Measurements from ENCODE around the gene SPG7. TPM values are rescaled to one million over a fixed set of nuclear protein-coding genes. Genes with fewer than 3 reads are reported as not detected.
A peak's percentile ranks its signal among the peaks of the same experiment; 100 is the strongest.
"Not testable (repeated sequence)": the region's sequence is repeated elsewhere in the genome, so short reads cannot be mapped to it uniquely, and the experiment has no call there.

The SPG7 gene
- total RNA-seq (2014; rRNA removed; shearing (Covaris generic)): 68.3 and 94.2 TPM in 2 replicates
- polyA plus RNA-seq (2014; cell fraction: nucleus; rRNA removed): 424 and 543 TPM in 2 replicates

DNA sequence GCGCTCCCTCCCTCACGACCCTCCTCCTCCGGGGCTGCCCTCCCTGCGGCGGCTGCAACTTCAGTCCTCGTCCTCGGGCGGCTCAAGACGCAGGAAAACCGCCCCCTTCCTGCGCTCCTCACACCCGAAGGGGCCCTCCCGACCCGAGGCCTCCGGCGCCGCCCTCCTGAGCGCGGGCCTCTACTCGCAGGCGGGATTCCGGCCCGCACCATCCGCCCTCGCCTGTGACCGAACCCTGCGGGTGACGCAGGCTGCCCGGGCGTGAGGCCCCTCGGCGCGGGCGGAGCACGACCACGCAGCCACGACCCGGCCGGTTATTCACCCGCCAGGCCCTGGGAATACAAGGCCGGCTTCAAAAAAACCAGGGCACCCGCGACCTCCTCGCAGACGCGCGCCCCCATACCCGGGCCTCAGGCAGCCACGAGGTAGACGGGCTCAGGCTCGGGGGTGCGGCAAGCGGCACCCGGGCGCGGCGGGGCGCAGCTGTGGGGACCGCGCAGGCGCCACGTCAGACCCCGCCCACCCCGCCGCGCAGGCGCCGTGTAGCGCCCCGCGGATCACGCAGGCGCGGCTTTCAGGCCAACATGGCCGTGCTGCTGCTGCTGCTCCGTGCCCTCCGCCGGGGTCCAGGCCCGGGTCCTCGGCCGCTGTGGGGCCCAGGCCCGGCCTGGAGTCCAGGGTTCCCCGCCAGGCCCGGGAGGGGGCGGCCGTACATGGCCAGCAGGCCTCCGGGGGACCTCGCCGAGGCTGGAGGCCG lies at the start of gene SPG7:
Gene SPG7 (plus strand): TSS at position 570 of the 757 bp plus-strand sequence. CDS start 15 bp downstream, at position 585.
- peak; percentile 84 for DNase-seq (ENCODE audit: extremely low read depth, low read depth)

DNA sequence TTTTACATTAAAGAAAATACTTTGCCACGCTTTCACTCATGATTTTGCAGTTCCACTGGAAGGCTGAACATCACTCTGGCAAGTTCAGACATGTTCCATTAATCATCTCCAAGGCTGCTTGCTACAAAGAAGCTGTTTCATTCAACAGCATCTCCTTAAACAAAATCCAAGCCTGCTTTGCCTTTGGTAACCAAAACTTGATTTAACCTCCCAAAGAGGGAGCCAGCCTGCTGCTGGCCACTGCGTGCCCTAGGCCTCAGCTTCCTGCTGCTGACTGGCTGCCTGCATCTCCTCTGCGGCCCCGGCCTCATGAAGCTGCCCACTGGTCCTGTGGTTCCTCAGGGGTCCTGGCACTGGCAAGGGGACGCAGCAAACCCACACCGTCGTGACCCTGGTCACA lies 49.7 kb upstream of the SPG7 start:
- no peak for DNase-seq (ENCODE audit: extremely low read depth, low read depth)

DNA sequence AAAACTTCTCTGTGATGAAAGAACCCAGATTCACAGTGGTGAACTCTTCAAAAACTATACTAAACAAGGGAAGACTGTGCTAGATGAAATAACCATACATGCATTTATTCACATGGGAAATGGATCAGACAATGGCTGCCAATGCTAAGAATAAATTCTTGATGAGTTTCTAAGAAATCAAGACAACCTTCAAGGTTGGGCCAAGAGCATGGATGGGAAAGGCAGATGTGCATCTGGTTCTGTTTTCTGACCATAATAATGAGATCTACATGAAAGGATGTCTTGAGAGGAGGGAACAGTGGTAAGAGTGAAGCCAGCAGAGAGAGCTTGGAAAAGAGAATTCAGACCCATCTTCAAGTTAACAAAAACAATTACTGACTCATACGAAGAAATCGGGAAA lies 49.2 kb upstream of the SPG7 start:
- no peak for DNase-seq (ENCODE audit: extremely low read depth, low read depth)

DNA sequence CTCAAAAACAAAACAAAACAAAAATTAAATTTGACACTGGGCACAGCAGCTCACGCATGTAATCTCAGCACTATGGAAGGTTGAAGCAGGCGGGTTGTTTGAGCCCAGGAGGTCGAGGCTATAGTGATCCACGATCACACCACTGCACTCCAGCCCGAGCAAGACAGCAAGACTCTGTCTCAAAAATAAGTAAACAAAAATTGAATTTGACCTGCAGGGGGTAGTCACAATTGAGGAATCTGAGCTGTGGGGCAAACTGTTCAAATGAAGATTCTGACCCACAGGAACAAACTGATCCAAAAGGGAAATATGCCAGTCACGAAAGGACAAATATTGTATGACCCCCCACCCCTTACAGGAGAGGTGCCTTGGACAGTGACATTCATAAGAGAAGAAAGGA lies 47.6 kb upstream of the SPG7 start:
- no peak for DNase-seq (ENCODE audit: extremely low read depth, low read depth)

DNA sequence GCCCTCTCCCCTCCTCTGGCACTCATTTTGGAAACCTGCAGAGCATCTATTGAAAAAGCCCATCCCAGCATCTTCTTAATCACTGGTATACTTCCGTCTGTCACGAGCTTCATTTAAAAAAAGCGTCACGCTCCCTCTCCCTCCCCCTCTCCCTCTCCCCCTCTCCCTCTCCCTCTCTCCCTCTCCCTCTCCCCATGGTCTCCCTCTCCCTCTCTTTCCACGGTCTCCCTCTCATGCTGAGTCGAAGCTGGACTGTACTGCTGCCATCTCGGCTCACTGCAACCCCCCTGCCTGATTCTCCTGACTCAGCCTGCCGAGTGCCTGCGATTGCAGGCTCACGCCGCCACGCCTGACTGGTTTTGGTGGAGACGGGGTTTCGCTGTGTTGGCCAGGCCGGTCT lies 46.3 kb upstream of the SPG7 start:
- DNase-seq (ENCODE audit: extremely low read depth, low read depth): not testable (repeated sequence)

DNA sequence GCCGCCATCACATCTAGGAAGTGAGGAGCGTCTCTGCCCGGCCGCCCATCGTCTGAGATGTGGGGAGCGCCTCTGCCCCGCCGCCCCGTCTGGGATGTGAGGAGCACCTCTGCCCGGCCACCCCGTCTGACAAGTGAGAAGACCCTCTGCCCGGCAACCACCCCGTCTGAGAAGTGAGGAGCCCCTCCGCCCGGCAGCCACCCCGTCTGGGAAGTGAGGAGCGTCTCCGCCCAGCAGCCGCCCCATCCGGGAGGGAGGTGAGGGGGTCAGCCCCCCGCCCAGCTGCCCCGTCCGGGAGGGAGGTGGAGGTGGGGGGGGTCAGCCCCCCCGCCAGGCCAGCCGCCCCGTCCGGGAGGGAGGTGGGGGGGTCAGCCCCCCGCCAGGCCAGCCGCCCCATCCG lies 45.6 kb upstream of the SPG7 start:
- DNase-seq (ENCODE audit: extremely low read depth, low read depth): not testable (repeated sequence)

DNA sequence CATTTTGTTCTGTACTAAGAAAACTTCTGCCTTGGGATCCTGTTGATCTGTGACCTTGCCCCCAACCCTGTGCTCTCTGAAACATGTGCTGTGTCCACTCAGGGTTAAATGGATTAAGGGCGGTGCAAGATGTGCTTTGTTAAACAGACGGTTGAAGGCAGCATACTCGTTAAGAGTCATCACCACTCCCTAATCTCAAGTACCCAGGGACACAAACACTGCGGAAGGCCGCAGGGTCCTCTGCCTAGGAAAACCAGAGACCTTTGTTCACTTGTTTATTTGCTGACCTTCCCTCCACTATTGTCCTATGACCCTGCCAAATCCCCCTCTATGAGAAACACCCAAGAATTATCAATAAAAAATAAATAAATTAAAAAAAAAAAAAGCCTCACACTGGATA lies 44.9 kb upstream of the SPG7 start:
- DNase-seq (ENCODE audit: extremely low read depth, low read depth): not testable (repeated sequence)

DNA sequence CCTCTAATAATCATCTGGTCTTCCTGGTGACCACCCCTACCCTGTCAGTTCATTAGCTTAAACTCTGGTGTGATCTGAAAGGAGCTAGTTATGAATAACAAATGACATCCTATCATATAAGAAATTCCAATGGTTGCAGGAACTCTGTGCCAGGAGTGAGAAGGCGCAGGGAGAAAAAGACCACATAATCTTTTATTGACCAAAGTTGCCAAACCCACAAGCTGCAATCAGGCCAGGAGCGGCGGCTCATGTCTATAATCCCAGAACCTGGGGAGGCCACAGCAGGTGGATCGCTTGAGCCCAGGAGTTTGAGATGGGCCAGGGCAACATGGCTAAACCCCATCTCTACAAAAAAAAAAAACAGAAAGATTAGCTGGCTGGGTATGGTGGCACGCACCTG lies 41.3 kb upstream of the SPG7 start:
- no peak for DNase-seq (ENCODE audit: extremely low read depth, low read depth)

DNA sequence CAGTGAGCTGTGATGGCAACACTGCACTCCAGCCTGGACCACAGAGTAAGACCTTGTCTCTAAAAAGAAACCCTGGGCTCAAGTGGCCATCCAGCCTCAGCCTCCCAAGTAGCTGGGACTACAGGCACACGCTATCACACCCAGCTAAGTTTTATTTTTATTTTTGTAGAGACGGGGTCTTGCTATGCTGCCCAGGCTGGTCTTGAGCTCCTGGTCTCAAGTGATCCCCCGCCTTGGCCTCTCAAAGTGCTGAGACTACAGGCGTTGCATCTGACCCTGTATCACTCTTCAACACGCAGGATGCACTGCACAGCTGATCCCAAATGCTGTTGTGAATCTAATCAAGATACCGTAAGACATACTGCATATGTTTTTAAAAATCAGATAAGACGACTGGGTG lies 40.8 kb upstream of the SPG7 start:
- DNase-seq (ENCODE audit: extremely low read depth, low read depth): no peak

DNA sequence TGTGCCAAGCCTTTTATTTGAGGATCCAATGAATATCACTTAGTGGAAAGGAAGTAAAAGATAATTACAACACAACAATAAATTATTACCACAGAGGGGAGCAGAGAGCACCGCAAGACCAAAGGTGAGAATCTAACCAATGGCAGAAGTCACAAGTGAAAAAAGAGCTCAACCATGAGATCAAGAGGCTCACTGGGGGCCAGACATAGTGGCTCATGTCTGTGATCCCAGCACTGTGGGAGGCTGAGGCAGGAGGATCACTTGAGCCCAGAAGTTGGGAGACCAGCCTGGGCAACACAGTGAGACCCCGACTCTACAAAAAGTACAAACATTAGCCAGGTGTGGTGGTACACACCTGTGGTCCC lies 35.5 kb upstream of the SPG7 start:
- no peak for DNase-seq (ENCODE audit: extremely low read depth, low read depth)

DNA sequence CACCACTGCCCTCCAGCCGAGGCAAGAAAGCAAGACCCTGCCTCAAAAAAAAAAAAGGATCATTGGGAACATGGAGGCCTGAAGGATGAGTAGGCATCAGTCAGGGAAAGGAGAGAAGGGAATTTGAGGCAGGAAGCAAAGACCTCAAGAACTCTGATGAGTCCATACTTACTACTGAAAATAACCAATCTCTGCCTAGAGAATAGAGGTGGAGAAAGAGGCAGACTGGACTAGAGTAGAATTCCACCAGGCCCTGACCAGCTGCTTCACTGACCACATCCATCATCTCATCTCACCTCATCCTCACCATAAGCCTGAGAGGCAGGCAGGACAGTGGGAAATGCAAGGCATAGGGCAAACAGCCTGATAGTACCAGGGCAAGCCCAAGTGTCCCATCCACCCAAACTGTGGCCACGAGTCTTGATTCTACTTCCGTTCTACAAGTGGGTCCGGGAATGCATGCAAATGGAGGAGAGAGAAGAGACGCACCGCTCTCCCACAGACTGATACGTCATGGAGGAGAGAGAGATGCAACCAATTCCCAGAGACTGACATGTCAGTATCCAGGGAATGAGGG lies 35.0 kb upstream of the SPG7 start:
- DNase-seq (ENCODE audit: extremely low read depth, low read depth): no peak

DNA sequence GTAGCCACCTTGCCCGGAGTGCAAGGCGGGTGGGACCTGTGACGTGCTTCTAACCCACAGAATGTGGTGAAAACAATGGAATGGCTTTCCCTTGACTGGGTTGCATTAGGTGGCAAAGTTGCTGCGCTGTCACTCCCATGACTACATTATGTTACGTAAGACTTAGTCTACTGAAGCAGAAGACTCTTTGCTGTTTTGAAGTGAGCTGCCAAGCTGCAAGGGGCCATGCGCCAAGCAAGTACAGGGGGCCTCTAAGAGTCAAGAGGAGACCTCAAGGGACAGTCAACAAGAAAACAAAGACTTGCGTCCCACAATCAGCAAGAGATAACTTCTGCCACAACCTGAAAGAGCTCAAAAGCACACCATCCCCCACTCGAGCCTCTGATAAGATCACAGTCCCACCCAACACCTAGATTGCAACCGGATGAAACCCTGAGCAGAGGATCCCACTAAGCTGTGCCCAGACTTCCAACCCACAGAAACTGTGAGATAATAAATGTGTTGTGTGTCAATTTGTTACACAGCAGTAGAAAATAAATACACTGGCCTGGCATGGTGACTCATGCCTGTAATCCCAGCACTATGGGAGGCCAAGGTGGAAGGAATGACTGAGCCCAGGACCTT lies 34.3 kb upstream of the SPG7 start:
- no peak for DNase-seq (ENCODE audit: extremely low read depth, low read depth)

DNA sequence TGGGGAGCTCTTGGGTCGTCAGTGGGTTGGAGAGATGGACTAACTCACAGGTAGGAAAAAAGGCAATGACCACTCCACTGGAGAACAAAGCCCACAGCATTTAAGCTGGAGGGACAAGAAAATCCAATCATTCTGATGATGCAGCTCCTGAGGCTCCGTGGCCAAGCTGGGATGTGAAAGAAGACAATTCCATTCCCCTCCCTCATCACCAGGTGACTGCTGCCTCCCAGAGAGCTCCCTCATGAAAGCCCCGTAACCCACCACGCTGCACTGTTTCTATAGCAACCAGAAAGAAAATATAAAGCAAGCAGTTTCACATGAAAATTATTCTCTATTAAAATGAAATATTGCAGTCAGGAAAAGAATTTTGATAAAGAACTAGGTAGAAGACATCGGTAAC lies 33.1 kb upstream of the SPG7 start:
- no peak for DNase-seq (ENCODE audit: extremely low read depth, low read depth)

DNA sequence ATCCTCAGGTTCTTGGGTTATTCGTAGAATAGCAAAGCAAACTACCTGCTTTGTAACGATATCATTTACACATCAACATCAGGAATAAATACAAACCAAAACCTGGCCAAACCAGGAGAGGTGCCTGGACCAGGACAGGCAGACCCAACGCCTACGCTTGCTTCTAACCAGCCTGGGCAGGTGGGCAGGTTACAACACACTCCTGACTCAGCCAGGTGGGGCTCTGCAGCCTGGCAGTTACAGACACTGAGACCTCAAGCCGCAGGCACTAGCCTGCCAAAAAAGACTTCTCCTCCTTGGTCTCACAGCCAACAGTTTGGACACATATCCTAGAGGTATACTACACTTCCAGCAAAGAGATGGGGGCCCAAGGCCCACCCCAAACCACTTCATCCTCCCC lies 31.8 kb upstream of the SPG7 start:
- DNase-seq (ENCODE audit: extremely low read depth, low read depth): no peak

DNA sequence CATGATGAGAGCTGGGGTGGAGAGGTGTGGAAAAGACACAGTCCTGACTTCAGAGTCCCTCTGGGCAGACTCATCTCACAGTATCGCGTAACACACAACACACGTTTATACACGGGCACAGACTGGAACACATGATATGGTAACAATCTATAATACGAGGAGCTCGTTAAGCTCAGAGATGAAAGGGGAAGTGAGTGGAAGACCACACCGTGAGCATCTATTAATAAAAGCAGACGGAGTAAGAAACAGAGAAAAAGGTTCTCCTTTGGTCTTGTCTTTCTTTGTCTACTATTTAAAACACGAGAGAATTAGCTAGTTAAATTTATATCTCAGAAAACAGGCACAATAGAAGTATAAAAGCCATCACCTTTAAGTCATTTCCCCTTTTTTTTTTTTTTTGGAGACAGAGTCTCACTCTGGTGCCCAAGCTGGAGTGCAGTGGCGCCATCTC lies 31.4 kb upstream of the SPG7 start:
- no peak for DNase-seq (ENCODE audit: extremely low read depth, low read depth)

DNA sequence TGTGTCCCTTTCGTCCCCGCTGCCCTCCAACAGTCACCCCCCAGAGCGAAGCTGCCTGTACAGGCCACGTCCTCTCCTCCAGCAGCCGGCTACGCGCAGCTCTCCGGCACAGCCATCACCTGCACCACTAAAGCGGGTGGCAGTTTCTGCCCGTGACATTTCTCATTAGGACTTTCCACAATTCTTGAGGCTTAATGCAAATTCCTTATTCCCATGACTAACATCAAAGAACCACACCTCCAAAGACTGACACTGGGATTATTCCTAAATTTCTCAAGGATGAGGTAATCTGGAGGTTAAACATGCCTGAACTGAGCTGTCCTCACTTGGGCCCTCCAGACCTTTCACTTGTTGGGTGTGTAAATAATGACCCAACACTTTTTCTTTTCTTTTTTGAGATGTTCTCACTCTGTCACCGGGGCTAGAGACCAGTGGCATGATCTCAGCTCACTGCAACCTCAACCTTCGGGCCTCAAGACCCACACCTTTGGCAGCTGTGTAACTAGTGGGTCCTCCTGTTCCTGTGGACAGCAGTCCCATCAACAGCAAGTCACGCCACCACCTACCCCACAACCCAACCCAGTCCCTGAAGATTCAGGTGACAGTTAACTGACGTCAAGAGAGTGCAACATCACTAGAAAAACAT lies 29.5 kb upstream of the SPG7 start:
- no peak for DNase-seq (ENCODE audit: extremely low read depth, low read depth)

DNA sequence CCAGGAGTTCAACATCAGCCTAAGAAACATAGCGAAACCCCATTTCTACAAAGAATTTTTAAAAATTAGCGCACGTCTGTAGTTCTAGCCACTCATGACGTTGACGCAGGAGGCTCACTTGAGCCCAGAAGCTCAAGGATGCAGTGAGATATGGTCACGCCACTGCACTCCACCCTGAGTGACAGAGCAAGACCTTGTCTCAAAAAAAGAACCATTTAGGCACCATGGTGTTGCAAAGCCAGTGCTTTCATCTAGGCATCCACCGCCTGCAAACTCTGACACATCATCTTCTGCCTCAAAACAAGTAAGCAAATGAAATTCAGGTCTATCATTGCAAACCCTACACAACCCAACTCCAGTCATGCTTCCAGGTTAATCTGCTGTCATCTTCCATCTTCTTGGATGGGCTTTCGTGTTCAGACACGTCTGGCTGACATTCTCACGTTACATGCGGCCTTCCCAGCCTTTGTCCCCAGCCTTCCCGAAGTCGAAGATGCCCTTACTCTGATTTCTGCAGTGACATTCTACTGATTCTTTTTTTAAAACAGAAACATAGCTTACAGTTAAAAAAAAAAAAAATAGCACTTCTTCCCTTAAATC lies 26.7 kb upstream of the SPG7 start:
- no peak for DNase-seq (ENCODE audit: extremely low read depth, low read depth)

DNA sequence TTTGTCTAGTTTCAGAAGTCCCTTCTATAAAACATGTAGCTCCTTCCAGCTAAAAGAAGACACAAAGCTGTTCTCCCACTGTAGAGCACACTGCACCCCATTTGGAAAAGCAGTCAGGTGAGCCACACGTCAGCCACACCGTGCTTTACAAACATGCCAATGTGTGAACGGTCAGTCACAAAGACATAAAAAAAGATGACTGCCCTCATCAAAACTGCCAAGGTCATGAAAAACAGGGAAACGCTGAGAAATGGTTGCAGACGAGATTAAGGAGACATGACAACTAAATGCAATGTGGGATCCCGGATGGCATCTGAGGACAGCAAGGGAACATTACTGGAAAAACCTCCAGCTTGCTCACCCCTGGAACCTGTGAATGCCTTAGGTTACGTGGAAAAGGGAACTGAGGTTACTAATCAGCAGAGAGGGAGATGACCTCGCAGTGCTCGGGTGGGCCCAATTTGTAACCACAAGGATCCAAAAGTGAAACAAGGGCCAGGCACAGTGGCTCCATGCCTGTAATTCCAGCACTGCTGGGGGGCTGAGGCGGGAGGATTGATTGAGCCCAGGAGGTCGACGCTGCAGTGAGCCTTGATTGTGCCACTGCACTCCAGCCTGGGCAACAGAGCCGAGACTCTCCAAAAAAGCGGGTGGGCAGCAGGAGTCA lies 25.9 kb upstream of the SPG7 start:
- no peak for DNase-seq (ENCODE audit: extremely low read depth, low read depth)

DNA sequence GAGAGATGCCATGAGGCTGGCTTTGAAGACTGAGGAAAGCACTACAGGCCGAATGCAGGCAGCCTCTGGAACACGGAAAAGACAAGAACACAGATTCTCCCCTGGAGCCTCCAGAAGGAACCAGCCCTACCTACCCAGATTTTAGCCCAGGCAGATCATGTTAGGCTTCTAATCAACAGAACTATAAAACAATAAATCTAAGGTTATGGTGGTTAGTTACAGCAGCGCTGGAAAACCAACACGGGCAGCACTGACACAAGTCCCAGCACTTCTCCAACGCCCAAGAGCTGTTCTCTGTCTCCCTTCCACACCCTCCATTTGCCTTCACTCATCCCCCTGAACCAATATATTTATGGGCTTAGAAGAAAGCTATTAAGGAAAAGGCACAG lies 25.4 kb upstream of the SPG7 start:
- DNase-seq (ENCODE audit: extremely low read depth, low read depth): no peak

DNA sequence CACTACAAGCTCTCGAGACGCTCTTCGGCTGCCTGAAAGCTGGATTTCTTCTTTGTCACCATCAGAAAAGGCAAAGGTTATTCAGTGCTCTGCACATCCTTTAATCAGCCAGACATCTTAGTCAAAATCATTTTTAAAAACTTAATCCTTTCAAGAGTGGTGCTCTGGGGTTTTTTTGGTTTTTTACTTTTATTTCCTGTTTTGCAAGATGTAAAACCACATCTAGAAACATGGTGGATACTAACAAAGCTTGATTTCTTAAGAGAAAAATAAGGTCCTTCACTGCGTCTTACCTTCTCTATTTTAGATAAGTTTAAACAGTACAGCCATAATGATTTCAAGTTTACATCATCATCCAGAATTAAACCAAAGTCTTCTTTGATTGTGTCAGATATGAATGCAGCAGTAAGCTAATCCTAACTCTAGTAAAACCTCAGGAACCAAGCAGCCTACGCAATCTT lies 24.1 kb upstream of the SPG7 start:
- DNase-seq (ENCODE audit: extremely low read depth, low read depth): no peak
